H1 (cell line): ENCODE results near the gene TRIM62. TPM values are rescaled to one million over a fixed set of nuclear protein-coding genes. Genes with fewer than 3 reads are reported as not detected.

Source experiments
- CTCF ChIA-PET: fragments of 300-600 bp; sonication (Branson Sonifier 250); formaldehyde crosslinking; loops from one replicate; lab custom pipeline; 2021; ENCODE audit not compliant: partially characterized antibody; lab: Charles Lee
- POLR2A ChIA-PET: fragments of 300-600 bp; sonication (Branson Sonifier 250); formaldehyde crosslinking; loops from one replicate; lab custom pipeline; 2021; ENCODE audit warnings: inconsistent platforms; ENCODE audit not compliant: partially characterized antibody; lab: Charles Lee
- DNase-seq, 2 experiments: peaks; one replicate each; pipeline versions ENCODE4 v3.0.0 to v3.0.0-alpha.2; 2010 to 2022; ENCODE audit warnings: low spot score in 2 of 2, low read depth in 1 of 2, mixed read lengths in 1 of 2
- FAIRE-seq: peaks from 2 replicates; lab custom pipeline; 2011; peaks lifted over from hg19 to GRCh38; lab: Jason Lieb, UNC
- H2AFZ ChIP-seq: 2 replicates; pipeline ENCODE4 v1.8.1; 2012; ENCODE audit warnings: low read length, inconsistent platforms
- H2AK5ac ChIP-seq: 2 replicates; pipeline ENCODE4 v1.6.1; 2013; ENCODE audit warnings: low read depth, low read length
- H2BK120ac ChIP-seq: replicated peaks from 2 replicates; pipeline ENCODE3; 2013; ENCODE audit warnings: low read depth, low read length, inconsistent platforms
- H2BK12ac ChIP-seq: 2 replicates; pipeline ENCODE4 v1.6.1; 2013; ENCODE audit warnings: low read depth, low read length
- H2BK15ac ChIP-seq: 2 replicates; pipeline ENCODE4 v1.6.1; 2013; ENCODE audit warnings: low read length
- H2BK20ac ChIP-seq: 2 replicates; pipeline ENCODE4 v1.6.1; 2013; ENCODE audit warnings: low read length
- H2BK5ac ChIP-seq: 2 replicates; pipeline ENCODE4 v1.6.1; 2013; ENCODE audit warnings: low read depth, low read length
- H3K14ac ChIP-seq: 2 replicates; pipeline ENCODE4 v1.6.1; 2013; ENCODE audit warnings: inconsistent platforms; ENCODE audit not compliant: insufficient read length
- H3K18ac ChIP-seq: 2 replicates; pipeline ENCODE4 v1.6.1; 2013; ENCODE audit warnings: low read length; ENCODE audit errors: extremely low read depth
- H3K23ac ChIP-seq: 2 replicates; pipeline ENCODE4 v1.6.1; 2013; ENCODE audit warnings: inconsistent platforms; ENCODE audit not compliant: insufficient read length
- H3K23me2 ChIP-seq: 2 replicates; pipeline ENCODE4 v1.6.1; 2013; ENCODE audit warnings: low read depth, low read length
- H3K27ac ChIP-seq: 2 replicates; pipeline ENCODE4 v1.6.1; 2011; ENCODE audit warnings: low read depth, low read length, inconsistent platforms
- H3K27me3 ChIP-seq, 4 experiments: replicated peaks in 1 of 4; 1 replicate in 1 of 4; 2 replicates in 3 of 4; pipeline versions ENCODE4 v1.6.1 to v1.8.1; 2011 to 2013; ENCODE audit warnings: low read length in 3 of 4, mild to moderate bottlenecking in 3 of 4, inconsistent platforms in 2 of 4, mixed read lengths in 2 of 4, moderate library complexity in 1 of 4; ENCODE audit not compliant: control insufficient read depth in 3 of 4, insufficient read depth in 3 of 4; ENCODE audit errors: extremely low read depth in 1 of 4
- H3K36me3 ChIP-seq, 4 experiments: 2 replicates each; pipeline versions ENCODE4 v1.6.1 to v1.8.1; 2011 to 2013; ENCODE audit warnings: mild to moderate bottlenecking in 4 of 4, low read length in 3 of 4, moderate library complexity in 2 of 4, control low read depth in 1 of 4, inconsistent platforms in 1 of 4; ENCODE audit not compliant: insufficient read depth in 4 of 4, control insufficient read depth in 2 of 4
- H3K4ac ChIP-seq: replicated peaks from 2 replicates; pipeline ENCODE3; 2013; ENCODE audit warnings: low read length, low read depth, mixed read lengths, inconsistent platforms; ENCODE audit not compliant: insufficient read length
- H3K4me1 ChIP-seq, 4 experiments: replicated peaks in 1 of 4; 1 replicate in 1 of 4; 2 replicates in 3 of 4; pipeline versions ENCODE4 v1.6.1 to v1.8.1; 2011 to 2013; ENCODE audit warnings: low read length in 3 of 4, inconsistent platforms in 2 of 4, mixed read lengths in 1 of 4; ENCODE audit not compliant: insufficient read depth in 4 of 4, control insufficient read depth in 3 of 4
- H3K4me2 ChIP-seq, 2 experiments: 2 replicates each; pipeline versions ENCODE4 v1.6.1 to v1.8.1; 2011 to 2013; ENCODE audit warnings: low read depth in 2 of 2, low read length in 2 of 2, control low read depth in 1 of 2, inconsistent platforms in 1 of 2, mild to moderate bottlenecking in 1 of 2; ENCODE audit not compliant: insufficient read depth in 1 of 2
- H3K4me3 ChIP-seq, 4 experiments: fragments of 200-600, 300-600 bp in 1 of 4; sonication (generic), shearing (Covaris generic), sonication (Bioruptor Twin) in 1 of 4; 2 replicates each; pipeline versions ENCODE4 v1.5.1 to v1.8.1; 2011 to 2016; ENCODE audit warnings: low read length in 4 of 4, low read depth in 3 of 4, control low read depth in 2 of 4, inconsistent platforms in 2 of 4, mild to moderate bottlenecking in 2 of 4, mixed read lengths in 1 of 4, moderate library complexity in 1 of 4; ENCODE audit not compliant: insufficient read depth in 2 of 4; ENCODE audit errors: extremely low read depth in 1 of 4
- H3K56ac ChIP-seq: replicated peaks from 2 replicates; pipeline ENCODE3; 2013; ENCODE audit warnings: low read depth, mild to moderate bottlenecking, mixed read lengths, low read length, inconsistent platforms; ENCODE audit not compliant: insufficient read length
- H3K79me1 ChIP-seq: 2 replicates; pipeline ENCODE4 v1.6.1; 2013; ENCODE audit warnings: low read depth, low read length, control low read depth
- H3K79me2 ChIP-seq, 2 experiments: 2 replicates each; pipeline versions ENCODE4 v1.6.1 to v1.8.1; 2012 to 2013; ENCODE audit warnings: low read length in 2 of 2, mild to moderate bottlenecking in 2 of 2, inconsistent platforms in 1 of 2; ENCODE audit not compliant: insufficient read depth in 2 of 2, control insufficient read depth in 1 of 2
- H3K9ac ChIP-seq, 4 experiments: replicated peaks in 1 of 4; 1 replicate in 1 of 4; 2 replicates in 3 of 4; pipeline versions ENCODE4 v1.6.1 to v1.8.1; 2011 to 2013; ENCODE audit warnings: low read depth in 3 of 4, low read length in 3 of 4, control low read depth in 2 of 4, mild to moderate bottlenecking in 2 of 4, moderate library complexity in 2 of 4, inconsistent platforms in 1 of 4; ENCODE audit errors: extremely low read depth in 1 of 4
- H3K9me3 ChIP-seq, 2 experiments: 2 replicates each; pipeline versions ENCODE4 v1.6.1 to v1.8.1; 2012 to 2013; ENCODE audit warnings: mild to moderate bottlenecking in 2 of 2, moderate library complexity in 2 of 2, control low read depth in 1 of 2, inconsistent platforms in 1 of 2, low read depth in 1 of 2, low read length in 1 of 2, mixed read lengths in 1 of 2; ENCODE audit not compliant: insufficient read depth in 2 of 2
- H4K20me1 ChIP-seq, 2 experiments: replicated peaks in 1 of 2; 2 replicates each; pipeline versions ENCODE3 to v1.8.1; 2011 to 2013; ENCODE audit warnings: inconsistent platforms in 2 of 2, low read length in 2 of 2, mild to moderate bottlenecking in 1 of 2; ENCODE audit not compliant: insufficient read depth in 2 of 2, control insufficient read depth in 1 of 2
- H4K5ac ChIP-seq: 2 replicates; pipeline ENCODE4 v1.6.1; 2013; ENCODE audit warnings: low read length, low read depth, mixed read lengths, inconsistent platforms; ENCODE audit not compliant: insufficient read length
- H4K8ac ChIP-seq: 2 replicates; pipeline ENCODE4 v1.8.0; 2013; ENCODE audit warnings: mild to moderate bottlenecking, moderate library complexity, low read length, inconsistent platforms; ENCODE audit not compliant: insufficient read depth; ENCODE audit errors: extremely low read depth
- H4K91ac ChIP-seq: replicated peaks from 2 replicates; pipeline ENCODE3; 2013; ENCODE audit warnings: low read length, mixed read lengths, inconsistent platforms; ENCODE audit not compliant: insufficient read length
- EZH2 ChIP-seq: fragments of 200-600 bp; sonication (generic); IDR thresholded peaks from 2 replicates; pipeline ENCODE4 v1.7.1; 2012; ENCODE audit warnings: low read depth, mild to moderate bottlenecking, moderate library complexity, low read length, inconsistent platforms; ENCODE audit not compliant: severe bottlenecking
- HDAC2 ChIP-seq, 2 experiments: fragments of 300-600 bp in 1 of 2; sonication (generic) in 1 of 2; IDR thresholded peaks; 2 replicates each; pipeline ENCODE4 v1.6.1; 2011 to 2012; ENCODE audit warnings: low read depth in 2 of 2, low read length in 2 of 2, mild to moderate bottlenecking in 2 of 2, moderate library complexity in 2 of 2, borderline replicate concordance in 1 of 2, inconsistent platforms in 1 of 2
- JUND ChIP-seq: IDR thresholded peaks from 2 replicates; pipeline ENCODE4 v1.6.1; 2011; ENCODE audit warnings: mild to moderate bottlenecking, improper control_type of control experiment, low read length
- RAD21 ChIP-seq, 2 experiments: IDR thresholded peaks in 1 of 2; conservative IDR thresholded peaks in 1 of 2; 2 replicates each; pipeline ENCODE4 v1.6.1; 2011; ENCODE audit warnings: low read depth in 2 of 2, low read length in 2 of 2, improper control_type of control experiment in 1 of 2, inconsistent platforms in 1 of 2, mild to moderate bottlenecking in 1 of 2, moderate library complexity in 1 of 2
- TAF7 ChIP-seq: optimal IDR thresholded peaks from 2 replicates; pipeline ENCODE3; 2011; ENCODE audit warnings: low read depth, mild to moderate bottlenecking, inconsistent platforms, low read length, moderate library complexity, borderline replicate concordance
- TBP ChIP-seq: IDR thresholded peaks from 2 replicates; pipeline ENCODE4 v1.6.1; 2011; ENCODE audit warnings: low read depth, low read length, improper control_type of control experiment
- USF2 ChIP-seq: IDR thresholded peaks from 2 replicates; pipeline ENCODE4 v1.6.1; 2011; ENCODE audit warnings: low read length, improper control_type of control experiment
- WGBS, 2 experiments: shearing (Covaris generic) in 1 of 2; methylation state at CpG; one replicate each; pipeline versions ENCODE4 v1.1.6 to v1.1.7; 2013 to 2015; ENCODE audit warnings: low lambda C conversion rate in 2 of 2, mixed read lengths in 2 of 2, inconsistent platforms in 1 of 2, low coverage in 1 of 2, missing lambda C conversion rate in 1 of 2; ENCODE audit not compliant: insufficient replicate concordance in 2 of 2, insufficient coverage in 1 of 2, insufficient read length in 1 of 2; ENCODE audit errors: extremely low coverage in 1 of 2, missing lambda C conversion rate in 1 of 2; 5-methylcytosine and 5-hydroxymethylcytosine counted together
- polyA plus RNA-seq, 7 experiments: library from polyadenylated mRNA; depleted of rRNA in 3 of 7; stranded (reverse) in 5 of 7; unstranded in 2 of 7; fragments of >200 nt in 5 of 7; fragments of 200-250 nt in 2 of 7; gene quantifications; 1 replicate in 5 of 7; 2 replicates in 1 of 7; 4 replicates in 1 of 7; pipeline versions ENCODE4 v1.2.1 to v1.2.3, GENCODE V29; 2011 to 2013; ENCODE audit warnings: missing spikeins in 2 of 7, mixed read lengths in 2 of 7
- total RNA-seq: library from RNA; stranded (reverse); fragmentation: NEBNext Ultra II Directional; extraction: Animal tissue kit (Norgen Biotek cat#: 25700); gene quantifications from 2 replicates; pipeline ENCODE4 v1.2.1, GENCODE V29; 2021
- TF ChIP-seq, protein P1 (sequence below): IDR thresholded peaks from 2 replicates; pipeline ENCODE4 v1.6.1; 2012; ENCODE audit warnings: low read length, inconsistent platforms

The TRIM62 gene
- total and polyA plus RNA-seq, 2 of the 8 experiments (the other 6 are each of a cell fraction or from before 2014, with no cell fraction given) = 6.3 to 10.8 TPM

GRCh38 chr1:33143176-33143575, 38.7 kb downstream of the TRIM62 start:
- Histone ChIP-seq H2BK15ac (no peak overlapping the region), H3K23ac (no peak overlapping the region), H2BK120ac (no peak overlapping the region), H3K9ac (no peak overlapping the region), H3K36me3 (peaks cover 0 to 5% (median 0%) of the 10 kb centered on the region in 4 experiments; a peak in 2 of 8 replicates), H2BK20ac (no peak overlapping the region), H3K4me3 (no peak overlapping the region), H3K27me3 (no peaks in the 10 kb centered on the region), H2BK5ac (no peak overlapping the region), H2AFZ (no peak overlapping the region), H3K18ac (no peak overlapping the region), H3K14ac (no peak overlapping the region), H2BK12ac (no peak overlapping the region), H3K4me1 (peaks cover 6 to 21% (median 9%) of the 10 kb centered on the region in 4 experiments), H4K91ac (no peak overlapping the region), H3K27ac (no peak overlapping the region), H4K5ac (no peak overlapping the region), H3K9me3 (no peaks in the 10 kb centered on the region), H4K20me1 (peaks cover 0 to 2% of the 10 kb centered on the region in 2 experiments), H3K56ac (no peak overlapping the region), H2AK5ac (no peak overlapping the region), H3K79me1 (no peaks in the 10 kb centered on the region), H3K79me2 (no peaks in the 10 kb centered on the region), H4K8ac (no peak overlapping the region), H3K23me2 (no peaks in the 10 kb centered on the region; the same call in 1 of the 2 replicates), H3K4ac (no peak overlapping the region), H3K4me2 (no peak overlapping the region)
- DNase-seq (no peak), FAIRE-seq (no peak)
- 87% methylated on average over 4 of the region's 4 CpGs; no CpG with 5 or more reads in 1 of the 2 experiments for WGBS, 2 experiments
- CTCF ChIA-PET = interaction anchor here (1.2 to 2.3 kb wide), 3 partner anchors 16 to 41 kb away, joined by 4 to 7 read pairs (median 4); no protein-coding TSS in a partner anchor
- TF ChIP-seq USF2 (no peak), TBP (no peak), HDAC2 (IDR thresholded peaks at IDR 0.05; ENCODE audit: borderline replicate concordance in 1 of 2, low read depth in 2 of 2, low read length in 2 of 2) (no peak), TAF7 (no peak), RAD21 (IDR thresholded peaks at IDR 0.05 in 1 of 2, conservative IDR thresholded peaks at IDR 0.05 in 1 of 2; ENCODE audit: low read depth in 2 of 2, low read length in 2 of 2) (no peak), EZH2 (no peak), JUND (no peak)
- TF ChIP-seq, protein P1, sequence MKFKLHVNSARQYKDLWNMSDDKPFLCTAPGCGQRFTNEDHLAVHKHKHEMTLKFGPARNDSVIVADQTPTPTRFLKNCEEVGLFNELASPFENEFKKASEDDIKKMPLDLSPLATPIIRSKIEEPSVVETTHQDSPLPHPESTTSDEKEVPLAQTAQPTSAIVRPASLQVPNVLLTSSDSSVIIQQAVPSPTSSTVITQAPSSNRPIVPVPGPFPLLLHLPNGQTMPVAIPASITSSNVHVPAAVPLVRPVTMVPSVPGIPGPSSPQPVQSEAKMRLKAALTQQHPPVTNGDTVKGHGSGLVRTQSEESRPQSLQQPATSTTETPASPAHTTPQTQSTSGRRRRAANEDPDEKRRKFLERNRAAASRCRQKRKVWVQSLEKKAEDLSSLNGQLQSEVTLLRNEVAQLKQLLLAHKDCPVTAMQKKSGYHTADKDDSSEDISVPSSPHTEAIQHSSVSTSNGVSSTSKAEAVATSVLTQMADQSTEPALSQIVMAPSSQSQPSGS = no peak
- POLR2A ChIA-PET = interaction anchor here (2.0 to 4.0 kb wide), 2 partner anchors 8 to 19 kb away, joined by 7 to 23 read pairs; no protein-coding TSS in a partner anchor
